Activated CD8-positive, alpha-beta T cell treated with anti-CD3 and anti-CD28 coated beads for 36 hours (primary cell): ENCODE data around the gene TMEM209. TPM values are rescaled to one million over a fixed set of nuclear protein-coding genes. Genes with fewer than 3 reads are reported as not detected.

Source experiments
- ATAC-seq: fragments of 200-7000 bp; cut with Tn5 transposase; one replicate; pipeline ENCODE4 v1.10.0; 2021; ENCODE audit warnings: mild to moderate bottlenecking, moderate library complexity
- CTCF ChIA-PET: fragments of 350-600 bp; sonication (Branson Sonifier 250); formaldehyde crosslinking; loops from one replicate; lab custom pipeline; 2021; ENCODE audit warnings: antibody characterized with exemption; lab: Charles Lee
- POLR2A ChIA-PET: fragments of 350-600 bp; sonication (Branson Sonifier 250); formaldehyde crosslinking; loops from one replicate; lab custom pipeline; 2021; ENCODE audit warnings: antibody characterized with exemption; lab: Charles Lee
- DNase-seq: peaks from one replicate; pipeline ENCODE4 v3.0.0-alpha.2; 2020
- H3K27ac Mint-ChIP-seq: one replicate; pipeline ENCODE4 v1.8.0; 2021; ENCODE audit warnings: mild to moderate bottlenecking, mixed read lengths
- H3K27me3 Mint-ChIP-seq: one replicate; pipeline ENCODE4 v1.8.0; 2021; ENCODE audit warnings: mixed read lengths
- H3K36me3 Mint-ChIP-seq: one replicate; pipeline ENCODE4 v1.8.0; 2021; ENCODE audit warnings: low read depth, mixed read lengths
- H3K4me1 Mint-ChIP-seq: one replicate; pipeline ENCODE4 v1.8.0; 2021; ENCODE audit warnings: low read depth, mixed read lengths
- H3K4me3 Mint-ChIP-seq: one replicate; pipeline ENCODE4 v1.8.0; 2021; ENCODE audit warnings: mild to moderate bottlenecking, moderate library complexity, mixed read lengths
- H3K9me3 Mint-ChIP-seq: one replicate; pipeline ENCODE4 v1.8.0; 2021; ENCODE audit warnings: mixed read lengths
- intact Hi-C: fragments of 100-400 bp; cut with micrococcal nuclease; formaldehyde crosslinking; loops from one replicate; pipeline ENCODE4 v1.10.0; 2022
- total RNA-seq, 2 experiments: library from RNA; stranded (reverse); gene quantifications; one replicate each; pipeline ENCODE4 v1.2.3, GENCODE V29; 2021
- TF ChIP-seq, protein P1 (sequence below): fragments of 200-600 bp; IDR thresholded peaks from one replicate; pipeline ENCODE4 v1.8.0; 2022; ENCODE audit warnings: antibody characterized with exemption, mild to moderate bottlenecking

TMEM209 gene
- total RNA-seq, 2 experiments from 2014 or later = 36.1 to 45.6 TPM

DNA sequence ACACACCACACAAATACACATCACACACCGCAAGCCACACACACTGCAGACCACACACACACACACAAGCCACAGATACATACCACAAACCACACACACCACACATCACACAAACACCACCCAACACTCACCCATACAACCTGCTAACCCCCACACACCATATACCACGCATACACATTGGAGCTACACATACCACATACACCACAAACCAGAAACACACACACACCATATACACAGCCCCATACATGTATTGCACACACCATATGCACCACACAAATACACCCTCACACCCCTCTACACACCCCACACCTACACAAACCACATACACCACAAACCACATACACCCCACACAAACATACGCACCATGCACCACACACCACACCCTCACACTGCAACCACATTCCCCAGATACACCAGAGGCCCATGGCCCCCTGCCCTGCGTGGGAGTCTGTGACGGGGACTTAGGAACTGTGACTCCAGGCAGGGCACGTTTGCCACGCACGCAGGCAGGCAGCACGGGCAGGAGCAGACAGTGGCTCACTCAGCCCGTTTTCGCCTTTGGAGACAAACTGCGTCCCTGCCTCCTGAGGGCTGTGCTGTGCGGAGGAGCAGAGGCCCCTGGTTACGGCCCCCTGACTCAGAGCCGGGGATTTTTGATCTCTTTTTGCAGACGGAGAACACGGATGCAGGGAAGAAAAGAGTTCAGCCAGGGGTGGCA, 52.6 kb downstream of the TMEM209 start:
- peak; percentile 34 for ATAC-seq
- Mint-ChIP-seq H3K9me3 (peaks cover 2% of the 10 kb centered on the region), H3K27ac (no peak overlapping the region), H3K4me3 (no peak overlapping the region), H3K36me3 (peaks cover 5% of the 10 kb centered on the region), H3K4me1 (no peaks in the 10 kb centered on the region), H3K27me3 (peaks cover 10% of the 10 kb centered on the region)
- peak; percentile 33 for DNase-seq
- POLR2A ChIA-PET = no interaction called here
- intact Hi-C loops = no loop called here
- CTCF ChIA-PET = no interaction called here
- TF ChIP-seq, protein P1, sequence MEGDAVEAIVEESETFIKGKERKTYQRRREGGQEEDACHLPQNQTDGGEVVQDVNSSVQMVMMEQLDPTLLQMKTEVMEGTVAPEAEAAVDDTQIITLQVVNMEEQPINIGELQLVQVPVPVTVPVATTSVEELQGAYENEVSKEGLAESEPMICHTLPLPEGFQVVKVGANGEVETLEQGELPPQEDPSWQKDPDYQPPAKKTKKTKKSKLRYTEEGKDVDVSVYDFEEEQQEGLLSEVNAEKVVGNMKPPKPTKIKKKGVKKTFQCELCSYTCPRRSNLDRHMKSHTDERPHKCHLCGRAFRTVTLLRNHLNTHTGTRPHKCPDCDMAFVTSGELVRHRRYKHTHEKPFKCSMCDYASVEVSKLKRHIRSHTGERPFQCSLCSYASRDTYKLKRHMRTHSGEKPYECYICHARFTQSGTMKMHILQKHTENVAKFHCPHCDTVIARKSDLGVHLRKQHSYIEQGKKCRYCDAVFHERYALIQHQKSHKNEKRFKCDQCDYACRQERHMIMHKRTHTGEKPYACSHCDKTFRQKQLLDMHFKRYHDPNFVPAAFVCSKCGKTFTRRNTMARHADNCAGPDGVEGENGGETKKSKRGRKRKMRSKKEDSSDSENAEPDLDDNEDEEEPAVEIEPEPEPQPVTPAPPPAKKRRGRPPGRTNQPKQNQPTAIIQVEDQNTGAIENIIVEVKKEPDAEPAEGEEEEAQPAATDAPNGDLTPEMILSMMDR = no peak

DNA sequence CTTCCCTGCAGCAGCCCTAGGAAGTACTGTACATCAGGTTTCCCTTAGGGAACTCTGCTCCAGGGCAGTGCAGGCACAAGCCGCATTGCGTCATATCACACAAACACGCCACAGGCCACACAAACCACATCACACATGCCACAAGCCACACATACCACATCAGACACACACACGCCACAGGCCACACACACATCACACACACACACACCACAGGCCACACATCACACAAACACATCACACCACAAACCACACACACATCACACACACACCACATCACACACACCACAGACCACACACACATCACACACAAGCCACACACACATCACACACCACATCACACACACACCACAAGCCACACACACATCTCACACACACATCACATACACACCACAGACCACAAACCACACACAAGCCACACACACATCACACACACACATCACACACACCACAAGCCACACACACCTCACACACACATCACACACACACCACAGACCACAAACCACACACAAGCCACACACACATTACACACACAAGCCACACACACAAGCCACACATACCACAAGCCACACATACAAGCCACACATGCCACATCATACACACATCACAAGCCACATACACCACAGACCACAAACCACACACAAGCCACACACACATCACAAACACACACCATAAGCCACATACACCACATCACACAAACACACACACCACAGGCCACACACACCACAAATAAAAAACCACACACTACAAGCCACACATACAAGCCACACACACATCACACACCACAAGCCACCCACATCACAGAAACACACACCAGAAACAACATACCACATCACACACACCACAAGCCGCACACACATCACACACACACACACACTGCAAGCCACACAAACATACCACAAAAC, 53.4 kb downstream of the TMEM209 start:
- Mint-ChIP-seq H3K27me3 (peaks cover 9% of the 10 kb centered on the region), H3K9me3 (peaks cover 2% of the 10 kb centered on the region), H3K4me3 (no peak overlapping the region), H3K36me3 (no peaks in the 10 kb centered on the region), H3K27ac (no peak overlapping the region), H3K4me1 (no peaks in the 10 kb centered on the region)
- TF ChIP-seq, protein P1 = no peak
- CTCF ChIA-PET = no interaction called here
- intact Hi-C loops = no loop called here
- ATAC-seq (peak; percentile 31), DNase-seq (peak; percentile 54)
- POLR2A ChIA-PET = no interaction called here

DNA sequence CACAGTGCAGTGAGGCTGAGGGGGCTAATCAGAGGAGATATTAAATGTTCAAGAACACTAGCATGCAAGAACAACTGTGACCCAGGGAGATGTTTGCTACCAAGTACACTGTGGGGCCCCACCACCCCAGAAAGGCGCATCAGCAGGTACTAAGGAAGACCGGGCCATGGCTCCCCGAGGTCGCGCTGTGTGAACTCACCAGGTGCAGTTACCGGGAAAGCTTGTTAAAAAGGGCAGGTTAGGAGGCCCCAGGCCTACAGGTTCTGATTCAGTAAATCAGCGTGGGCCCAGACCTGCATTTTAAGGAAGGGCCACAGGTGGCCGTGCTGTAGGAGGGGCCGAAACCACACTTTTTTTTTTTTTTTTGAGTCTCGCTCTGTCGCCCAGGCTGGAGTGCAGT, 54.6 kb downstream of the TMEM209 start:
- Mint-ChIP-seq H3K4me3 (no peak overlapping the region), H3K9me3 (no peaks in the 10 kb centered on the region), H3K4me1 (peaks cover 4% of the 10 kb centered on the region), H3K27ac (no peak overlapping the region), H3K36me3 (no peaks in the 10 kb centered on the region), H3K27me3 (peaks cover 6% of the 10 kb centered on the region)
- ChIA-PET POLR2A (no interaction called here), CTCF (no interaction called here)
- no peak for DNase-seq
- no peak for ATAC-seq
- intact Hi-C loops = no loop called here
- TF ChIP-seq, protein P1 = no peak

DNA sequence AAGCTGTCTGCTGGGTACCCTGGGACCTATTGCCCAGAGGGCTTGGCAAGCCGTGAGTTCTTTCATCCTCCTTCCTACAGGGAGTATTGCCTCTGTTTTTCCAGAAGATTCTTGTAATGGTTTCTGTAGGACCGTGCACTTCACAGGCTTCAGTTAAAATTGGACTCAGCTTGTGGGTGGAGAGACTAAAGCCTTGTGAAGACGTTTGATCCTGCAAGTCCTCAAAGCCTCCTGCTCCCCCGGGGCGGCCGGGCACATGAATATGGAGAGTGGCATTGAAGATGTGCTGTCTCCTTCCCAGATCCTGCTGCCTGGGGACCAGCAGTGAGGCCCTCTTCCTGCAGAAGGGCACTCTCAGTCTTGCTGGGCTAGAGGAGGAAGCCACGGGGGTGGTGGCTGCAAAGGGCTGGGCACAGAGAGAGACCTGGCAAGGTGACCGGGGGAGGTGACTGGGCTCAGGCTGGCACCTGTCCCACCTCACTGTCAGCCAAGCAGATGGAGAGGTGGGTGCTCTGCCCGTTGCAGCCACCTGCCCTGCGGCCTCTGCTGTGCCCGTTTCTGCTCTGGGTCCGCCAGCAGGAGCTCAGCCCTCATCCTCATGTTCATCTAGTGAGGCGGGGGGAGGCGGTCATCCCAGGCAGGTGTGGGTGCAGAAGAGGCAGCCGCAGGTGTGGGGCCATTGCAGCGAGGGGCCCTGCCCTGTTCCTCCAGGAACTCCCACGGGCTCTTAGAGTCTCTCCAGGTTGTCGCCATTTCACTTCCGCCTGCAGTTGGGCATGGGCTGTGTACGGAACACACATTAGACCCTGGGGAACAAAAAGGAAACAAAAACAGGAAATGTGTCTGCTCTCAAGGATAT, 55.7 kb downstream of the TMEM209 start:
- intact Hi-C loops = no loop called here
- TF ChIP-seq, protein P1 = no peak
- no peak overlapping the region for H3K4me3 Mint-ChIP-seq
- H3K27me3 Mint-ChIP-seq = peaks cover 5% of the 10 kb centered on the region
- peaks cover 5% of the 10 kb centered on the region for H3K4me1 Mint-ChIP-seq
- DNase-seq (no peak), ATAC-seq (no peak)
- H3K36me3 Mint-ChIP-seq = no peaks in the 10 kb centered on the region
- no peak overlapping the region for H3K27ac Mint-ChIP-seq
- ChIA-PET CTCF (no interaction called here), POLR2A (no interaction called here)
- no peaks in the 10 kb centered on the region for H3K9me3 Mint-ChIP-seq
